SK-N-MC (cell line): ENCODE results near the gene BMAL2.

ENCODE experiments used
- EZH2 ChIP-seq: fragments of 200-600 bp; sonication (generic); IDR thresholded peaks from one replicate; pipeline ENCODE4 v1.6.1; 2017; ENCODE audit warnings: antibody characterized with exemption
- POLR2AphosphoS5 ChIP-seq: IDR thresholded peaks from 2 replicates; pipeline ENCODE4 v1.6.1; 2012; ENCODE audit warnings: mild to moderate bottlenecking, low read depth, low read length, borderline replicate concordance

GRCh38 chr12:27332407-27332713, 276 bp upstream of the BMAL2 start:
- TF ChIP-seq POLR2AphosphoS5 (no peak), EZH2 (no peak)
